ENCODE data around the gene ZNF777. TPM values are rescaled to one million over a fixed set of nuclear protein-coding genes. Genes with fewer than 3 reads are reported as not detected.

ZNF777 gene
- total and polyA plus RNA-seq, 2 of the 4 experiments (the other 2 are of a cell fraction), result 3.2 to 6.5 TPM

- DNase-seq (no peak), ATAC-seq (ENCODE audit: low read depth) (no peak)
- Histone ChIP-seq H2AK5ac (ENCODE audit: low read depth, low read length) (no peak overlapping the region), H4K5ac (ENCODE audit: low read depth, low read length) (no peak overlapping the region), H4K91ac (ENCODE audit: insufficient read depth, low read depth, low read length) (no peak overlapping the region), H4K8ac (ENCODE audit: low read depth in 2 of 2, low read length in 2 of 2) (no peak overlapping the region), H2BK15ac (ENCODE audit: low read depth, low read length) (no peak overlapping the region), H3K9me3 (ENCODE audit: control insufficient read depth, insufficient read depth, low read length) (peaks cover 3% of the 10 kb centered on the region), H3K79me1 (ENCODE audit: low read depth in 1 of 2, low read length in 2 of 2) (no peaks in the 10 kb centered on the region), H4K20me1 (ENCODE audit: insufficient read depth, low read length) (no peaks in the 10 kb centered on the region), H3K9ac (ENCODE audit: low read depth, low read length) (no peak overlapping the region), H2BK120ac (ENCODE audit: low read depth, low read length) (no peak overlapping the region), H2AK9ac (replicated peaks; ENCODE audit: low read depth, low read length, poor library complexity) (no peak overlapping the region), H2BK5ac (ENCODE audit: low read depth, low read length, poor library complexity, severe bottlenecking) (no peak overlapping the region), H3K4me2 (ENCODE audit: low read depth, low read length) (no peak overlapping the region), H3K27me3 (ENCODE audit: control insufficient read depth, insufficient read depth, low read length) (peaks cover 17% of the 10 kb centered on the region), H3K9me1 (ENCODE audit: insufficient read depth, low read length) (no peaks in the 10 kb centered on the region), H3K56ac (ENCODE audit: extremely low read depth, insufficient read depth, low read length) (no peak overlapping the region), H3K4me3 (ENCODE audit: insufficient read depth, low read depth, low read length) (no peak overlapping the region), H3K27ac (ENCODE audit: insufficient read depth, low read length) (no peak overlapping the region), H3K18ac (ENCODE audit: low read depth, low read length) (no peak overlapping the region), H2AFZ (replicated peaks; ENCODE audit: low read length, poor library complexity) (peak overlapping the region; percentile 41), H3K4ac (ENCODE audit: low read depth, low read length) (no peak overlapping the region), H3K4me1 (ENCODE audit: control insufficient read depth, insufficient read depth, low read length) (no peaks in the 10 kb centered on the region), H2BK20ac (ENCODE audit: low read depth, low read length) (no peak overlapping the region), H3K14ac (replicated peaks; ENCODE audit: low read depth, low read length) (no peak overlapping the region), H3K36me3 (ENCODE audit: control insufficient read depth, insufficient read depth, low read length) (no peaks in the 10 kb centered on the region), H3K23ac (ENCODE audit: low read depth, low read length) (no peak overlapping the region)
- intact Hi-C loops (cut with micrococcal nuclease) (no loop called here), in situ Hi-C loops (cut with MboI; ENCODE audit: low sequenced_read_pairs) (no loop called here), dilution Hi-C loops (cut with HindIII; ENCODE audit: low sequenced_read_pairs, unreplicated experiment) (no loop called here)
- WGBS, 2 experiments (ENCODE audit: extremely low coverage in 2 of 2, insufficient read length in 1 of 2), result 40% methylated on average over 3 of the region's 13 CpGs; no CpG with 5 or more reads in 1 of the 2 experiments
- BruUV-seq (replicated peaks), result no TSS peak
- TF ChIP-seq RAD21 (IDR thresholded peaks at IDR 0.05; ENCODE audit: low read length) (no peak), RCOR1 (IDR thresholded peaks at IDR 0.05; ENCODE audit: insufficient replicate concordance, low read length) (no peak), FOS (IDR thresholded peaks at IDR 0.05; ENCODE audit: low read depth, low read length) (no peak), MAZ (IDR thresholded peaks at IDR 0.05; ENCODE audit: borderline replicate concordance, low read depth, low read length) (no peak), MAFK (IDR thresholded peaks at IDR 0.05; ENCODE audit: low read depth, low read length) (no peak), MXI1 (IDR thresholded peaks at IDR 0.05; ENCODE audit: borderline replicate concordance, low read depth, low read length) (no peak), RFX5 (IDR thresholded peaks at IDR 0.05; ENCODE audit: low read depth, low read length) (no peak), BHLHE40 (IDR thresholded peaks at IDR 0.05; ENCODE audit: low read depth, low read length) (no peak), CHD1 (IDR thresholded peaks at IDR 0.05; ENCODE audit: low read depth, low read length) (no peak), NFE2L2 (IDR thresholded peaks at IDR 0.05; ENCODE audit: low read depth, low read length) (no peak), POLR2A (IDR thresholded peaks at IDR 0.05; ENCODE audit: low read depth, low read length) (no peak), SMC3 (IDR thresholded peaks at IDR 0.05; ENCODE audit: low read depth, low read length) (no peak), CEBPB (IDR thresholded peaks at IDR 0.05; ENCODE audit: low read depth, low read length) (no peak)
- TF ChIP-seq, protein P1, sequence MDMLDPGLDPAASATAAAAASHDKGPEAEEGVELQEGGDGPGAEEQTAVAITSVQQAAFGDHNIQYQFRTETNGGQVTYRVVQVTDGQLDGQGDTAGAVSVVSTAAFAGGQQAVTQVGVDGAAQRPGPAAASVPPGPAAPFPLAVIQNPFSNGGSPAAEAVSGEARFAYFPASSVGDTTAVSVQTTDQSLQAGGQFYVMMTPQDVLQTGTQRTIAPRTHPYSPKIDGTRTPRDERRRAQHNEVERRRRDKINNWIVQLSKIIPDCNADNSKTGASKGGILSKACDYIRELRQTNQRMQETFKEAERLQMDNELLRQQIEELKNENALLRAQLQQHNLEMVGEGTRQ (IDR thresholded peaks at IDR 0.05; ENCODE audit: low read depth, low read length), result no peak
- TF ChIP-seq, protein P2, sequence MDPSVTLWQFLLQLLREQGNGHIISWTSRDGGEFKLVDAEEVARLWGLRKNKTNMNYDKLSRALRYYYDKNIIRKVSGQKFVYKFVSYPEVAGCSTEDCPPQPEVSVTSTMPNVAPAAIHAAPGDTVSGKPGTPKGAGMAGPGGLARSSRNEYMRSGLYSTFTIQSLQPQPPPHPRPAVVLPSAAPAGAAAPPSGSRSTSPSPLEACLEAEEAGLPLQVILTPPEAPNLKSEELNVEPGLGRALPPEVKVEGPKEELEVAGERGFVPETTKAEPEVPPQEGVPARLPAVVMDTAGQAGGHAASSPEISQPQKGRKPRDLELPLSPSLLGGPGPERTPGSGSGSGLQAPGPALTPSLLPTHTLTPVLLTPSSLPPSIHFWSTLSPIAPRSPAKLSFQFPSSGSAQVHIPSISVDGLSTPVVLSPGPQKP (IDR thresholded peaks at IDR 0.05; ENCODE audit: borderline replicate concordance, low read depth, low read length), result no peak
- CTCF ChIA-PET, result no interaction called here
- POLR2A ChIA-PET (ENCODE audit: unreplicated experiment), result no interaction called here
These were observed 40.8 kb upstream of the ZNF777 start for GRCh38 chr7:149501651-149502050.

Measured in IMR-90 (cell line).